ENCODE results near the gene ADGRL2. TPM values are rescaled to one million over a fixed set of nuclear protein-coding genes. Genes with fewer than 3 reads are reported as not detected.

Gene ADGRL2
- total RNA-seq, 1 experiment from 2014 or later, result 0.20 TPM

DNA sequence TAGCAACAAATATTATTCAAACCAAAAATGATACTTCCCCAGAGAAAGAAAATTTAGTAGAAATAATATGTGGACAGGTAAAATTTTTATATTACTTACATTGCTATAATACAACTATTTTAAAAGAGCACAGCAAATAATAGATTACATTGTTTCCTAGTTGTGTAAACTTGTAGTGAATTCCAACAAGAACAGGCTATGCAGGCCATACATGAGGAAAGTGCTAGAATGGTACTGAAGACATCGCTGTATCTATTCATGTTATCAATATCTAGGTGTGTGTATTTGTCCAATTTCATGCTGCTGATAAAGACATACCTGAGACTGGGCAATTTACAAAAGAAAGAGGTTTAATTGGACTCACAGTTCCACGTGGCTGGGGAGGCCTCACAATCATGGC is 47.9 kb upstream of the ADGRL2 start:
- Histone ChIP-seq H3K9ac (ENCODE audit: low read length) (no peak overlapping the region), H3K79me2 (ENCODE audit: insufficient read depth, low read length) (no peaks in the 10 kb centered on the region), H4K20me1 (ENCODE audit: insufficient read depth) (no peaks in the 10 kb centered on the region), H3K27me3 (ENCODE audit: insufficient read depth, low read length) (no peaks in the 10 kb centered on the region), H3K4me2 (ENCODE audit: low read length) (no peak overlapping the region), H3K4me1 (ENCODE audit: control insufficient read depth in 1 of 2, insufficient read depth in 2 of 2, low read length in 2 of 2) (no peaks in the 10 kb centered on the region), H2AFZ (ENCODE audit: low read depth, low read length, poor library complexity, severe bottlenecking) (no peak overlapping the region), H3K27ac (ENCODE audit: low read depth, low read length) (no peak overlapping the region), H3K9me2 (ENCODE audit: insufficient read depth) (no peaks in the 10 kb centered on the region), H3K9me3 (ENCODE audit: control insufficient read depth in 1 of 2, insufficient read depth in 1 of 2, low read depth in 1 of 2, low read length in 2 of 2) (no peaks in the 10 kb centered on the region), H3K36me3 (ENCODE audit: control insufficient read depth in 1 of 2, insufficient read depth in 2 of 2, low read length in 2 of 2) (no peaks in the 10 kb centered on the region), H3K4me3 (replicated peaks in 1 of 2; ENCODE audit: low read depth in 1 of 2, low read length in 2 of 2) (no peak overlapping the region)
- BruUV-seq (replicated peaks), result no TSS peak
- ChIA-PET CTCF (no interaction called here), POLR2A (no interaction called here), RAD21 (ENCODE audit: low non-redundant PET in 1 of 2, low total read pairs in 2 of 2, uncharacterized antibody in 2 of 2, unreplicated experiment in 2 of 2) (no interaction called here)
- intact Hi-C loops (cut with micrococcal nuclease), result no loop called here
- DNase-seq (ENCODE audit: low read depth, low spot score) (no peak), ATAC-seq (no peak)
- no peak for TF ChIP-seq TCF7L2 (IDR thresholded peaks at IDR 0.05; ENCODE audit: borderline replicate concordance, extremely low read depth, insufficient read depth, insufficient read length)
- no peak for TF ChIP-seq ELF1 (IDR thresholded peaks at IDR 0.05; ENCODE audit: borderline replicate concordance, low read depth)
- no peak for TF ChIP-seq ZBTB33 (IDR thresholded peaks at IDR 0.05; ENCODE audit: extremely low read depth, insufficient replicate concordance, low read length)
- no peak for TF ChIP-seq YY1 (IDR thresholded peaks at IDR 0.05; ENCODE audit: extremely low read depth, insufficient replicate concordance, low read depth, low read length)

GRCh38 chr1:81754424-81754823 is 46.3 kb upstream of the ADGRL2 start:
- no TSS peak for BruUV-seq (replicated peaks)
- Histone ChIP-seq H3K4me1 (ENCODE audit: control insufficient read depth in 1 of 2, insufficient read depth in 2 of 2, low read length in 2 of 2) (no peaks in the 10 kb centered on the region), H3K9ac (ENCODE audit: low read length) (no peak overlapping the region), H3K9me2 (ENCODE audit: insufficient read depth) (no peaks in the 10 kb centered on the region), H3K27me3 (ENCODE audit: insufficient read depth, low read length) (no peaks in the 10 kb centered on the region), H3K27ac (ENCODE audit: low read depth, low read length) (no peak overlapping the region), H3K36me3 (ENCODE audit: control insufficient read depth in 1 of 2, insufficient read depth in 2 of 2, low read length in 2 of 2) (no peaks in the 10 kb centered on the region), H3K4me3 (replicated peaks in 1 of 2; ENCODE audit: low read depth in 1 of 2, low read length in 2 of 2) (no peak overlapping the region), H3K4me2 (ENCODE audit: low read length) (no peak overlapping the region), H4K20me1 (ENCODE audit: insufficient read depth) (no peaks in the 10 kb centered on the region), H3K79me2 (ENCODE audit: insufficient read depth, low read length) (no peaks in the 10 kb centered on the region), H3K9me3 (ENCODE audit: control insufficient read depth in 1 of 2, insufficient read depth in 1 of 2, low read depth in 1 of 2, low read length in 2 of 2) (no peaks in the 10 kb centered on the region), H2AFZ (ENCODE audit: low read depth, low read length, poor library complexity, severe bottlenecking) (no peak overlapping the region)
- DNase-seq (ENCODE audit: low read depth, low spot score), result no peak
- ChIA-PET RAD21 (ENCODE audit: low non-redundant PET in 1 of 2, low total read pairs in 2 of 2, uncharacterized antibody in 2 of 2, unreplicated experiment in 2 of 2) (no interaction called here), POLR2A (no interaction called here), CTCF (no interaction called here)
- intact Hi-C loops (cut with micrococcal nuclease), result no loop called here
- no peak for ATAC-seq
- no peak for TF ChIP-seq CBX3 (IDR thresholded peaks at IDR 0.05; ENCODE audit: low read depth)
- no peak for TF ChIP-seq ZBTB33 (IDR thresholded peaks at IDR 0.05; ENCODE audit: extremely low read depth, insufficient replicate concordance, low read length)
- TF ChIP-seq SIN3A (IDR thresholded peaks at IDR 0.05; ENCODE audit: low read depth), result no peak
- TF ChIP-seq TCF7L2 (IDR thresholded peaks at IDR 0.05; ENCODE audit: borderline replicate concordance, extremely low read depth, insufficient read depth, insufficient read length), result no peak
- TF ChIP-seq, protein P1, sequence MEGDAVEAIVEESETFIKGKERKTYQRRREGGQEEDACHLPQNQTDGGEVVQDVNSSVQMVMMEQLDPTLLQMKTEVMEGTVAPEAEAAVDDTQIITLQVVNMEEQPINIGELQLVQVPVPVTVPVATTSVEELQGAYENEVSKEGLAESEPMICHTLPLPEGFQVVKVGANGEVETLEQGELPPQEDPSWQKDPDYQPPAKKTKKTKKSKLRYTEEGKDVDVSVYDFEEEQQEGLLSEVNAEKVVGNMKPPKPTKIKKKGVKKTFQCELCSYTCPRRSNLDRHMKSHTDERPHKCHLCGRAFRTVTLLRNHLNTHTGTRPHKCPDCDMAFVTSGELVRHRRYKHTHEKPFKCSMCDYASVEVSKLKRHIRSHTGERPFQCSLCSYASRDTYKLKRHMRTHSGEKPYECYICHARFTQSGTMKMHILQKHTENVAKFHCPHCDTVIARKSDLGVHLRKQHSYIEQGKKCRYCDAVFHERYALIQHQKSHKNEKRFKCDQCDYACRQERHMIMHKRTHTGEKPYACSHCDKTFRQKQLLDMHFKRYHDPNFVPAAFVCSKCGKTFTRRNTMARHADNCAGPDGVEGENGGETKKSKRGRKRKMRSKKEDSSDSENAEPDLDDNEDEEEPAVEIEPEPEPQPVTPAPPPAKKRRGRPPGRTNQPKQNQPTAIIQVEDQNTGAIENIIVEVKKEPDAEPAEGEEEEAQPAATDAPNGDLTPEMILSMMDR (IDR thresholded peaks at IDR 0.05 in 2 of 3, conservative IDR thresholded peaks at IDR 0.05 in 1 of 3; ENCODE audit: borderline replicate concordance in 1 of 3, insufficient read depth in 1 of 3, low read depth in 2 of 3, low read length in 2 of 3), result no peak
- no peak for TF ChIP-seq JUND (IDR thresholded peaks at IDR 0.05)
- no peak for TF ChIP-seq ZFX (IDR thresholded peaks at IDR 0.05)
- no peak for TF ChIP-seq POLR2A (IDR thresholded peaks at IDR 0.05; ENCODE audit: borderline replicate concordance, extremely low read depth, insufficient read depth, insufficient read length)
- no peak for TF ChIP-seq EGR1 (IDR thresholded peaks at IDR 0.05; ENCODE audit: low read depth)
- no peak for TF ChIP-seq EZH2phosphoT487 (IDR thresholded peaks at IDR 0.05; ENCODE audit: borderline replicate concordance)
- TF ChIP-seq EZH2 (IDR thresholded peaks at IDR 0.05), result no peak
